ENCODE results near the gene TOE1.
"Not testable (repeated sequence)": the region's sequence is repeated elsewhere in the genome, so short reads cannot be mapped to it uniquely, and the experiment has no call there.

Gene TOE1

GRCh38 chr1:45339789-45340558 lies at the start of gene TOE1, which contains the start of gene MUTYH:
Gene TOE1 (plus strand): TSS chr1:45340170. CDS start chr1:45340253, 83 bp downstream.
Gene MUTYH (minus strand): TSS chr1:45340440. CDS start chr1:45334505, 5,935 bp downstream.
- Mint-ChIP-seq H3K9me3 (peaks cover 8 to 10% of the 10 kb centered on the region in 2 donors), H3K4me3 (peak within 1 kb of the TSS; percentile 97), H3K27me3 (no peaks in the 10 kb centered on the region), H3K4me1 (peaks cover 53% of the 10 kb centered on the region), H3K27ac (peak within 1 kb of the TSS; percentile 99 to 100)
- DNase-seq (peak; percentile 94 to 97), ATAC-seq (peak; percentile 91)

GRCh38 chr1:45291002-45291401 lies 49.0 kb upstream of the TOE1 start:
- not testable (repeated sequence) for H3K27me3 Mint-ChIP-seq, ATAC-seq, H3K4me3 Mint-ChIP-seq, H3K9me3 Mint-ChIP-seq, H3K27ac Mint-ChIP-seq, DNase-seq, H3K4me1 Mint-ChIP-seq

- no peak for DNase-seq
- H3K9me3 Mint-ChIP-seq: no peaks in the 10 kb centered on the region
- no peak overlapping the region for H3K4me3 Mint-ChIP-seq
- H3K27ac Mint-ChIP-seq: no peak overlapping the region
- ATAC-seq: no peak
- H3K27me3 Mint-ChIP-seq: no peaks in the 10 kb centered on the region
- H3K4me1 Mint-ChIP-seq: no peaks in the 10 kb centered on the region
Observed at GRCh38 chr1:45291716-45292115, 48.3 kb upstream of the TOE1 start.

GRCh38 chr1:45297666-45298356 lies 42.2 kb upstream of the TOE1 start:
- no peak overlapping the region for H3K4me3 Mint-ChIP-seq
- ATAC-seq: no peak
- no peak overlapping the region for H3K27ac Mint-ChIP-seq
- no peaks in the 10 kb centered on the region for H3K27me3 Mint-ChIP-seq
- no peak for DNase-seq
- no peaks in the 10 kb centered on the region for H3K9me3 Mint-ChIP-seq
- H3K4me1 Mint-ChIP-seq: peaks cover 6% of the 10 kb centered on the region

- Mint-ChIP-seq H3K4me3 (no peak overlapping the region), H3K4me1 (peaks cover 10% of the 10 kb centered on the region), H3K27me3 (no peaks in the 10 kb centered on the region), H3K27ac (no peak overlapping the region), H3K9me3 (no peaks in the 10 kb centered on the region)
- no peak for DNase-seq
- no peak for ATAC-seq
Observed at GRCh38 chr1:45299296-45299695, 40.7 kb upstream of the TOE1 start.

- peaks cover 19% of the 10 kb centered on the region for H3K4me1 Mint-ChIP-seq
- no peaks in the 10 kb centered on the region for H3K27me3 Mint-ChIP-seq
- peak; percentile 33 to 50 for DNase-seq
- ATAC-seq: peak; percentile 38
- no peak overlapping the region for H3K4me3 Mint-ChIP-seq
- no peaks in the 10 kb centered on the region for H3K9me3 Mint-ChIP-seq
- H3K27ac Mint-ChIP-seq: no peak overlapping the region
Observed at GRCh38 chr1:45299981-45300668, 39.8 kb upstream of the TOE1 start.

GRCh38 chr1:45300669-45300997 lies 39.3 kb upstream of the TOE1 start:
- no peaks in the 10 kb centered on the region for H3K27me3 Mint-ChIP-seq
- no peak overlapping the region for H3K4me3 Mint-ChIP-seq

GRCh38 chr1:45302505-45303150 lies 37.3 kb upstream of the TOE1 start:
- no peaks in the 10 kb centered on the region for H3K27me3 Mint-ChIP-seq
- ATAC-seq: no peak
- H3K4me1 Mint-ChIP-seq: peaks cover 39% of the 10 kb centered on the region
- no peak for DNase-seq
- peak overlapping the region; percentile 59 to 68 for H3K4me3 Mint-ChIP-seq
- no peaks in the 10 kb centered on the region for H3K9me3 Mint-ChIP-seq
- H3K27ac Mint-ChIP-seq: no peak overlapping the region

More at GRCh38 chr1:45300669-45300997, 39.3 kb upstream of the TOE1 start:
- no peak overlapping the region for H3K27ac Mint-ChIP-seq
- peaks cover 24% of the 10 kb centered on the region for H3K4me1 Mint-ChIP-seq
- DNase-seq (no peak), ATAC-seq (no peak)
- H3K9me3 Mint-ChIP-seq: no peaks in the 10 kb centered on the region

- H3K9me3 Mint-ChIP-seq: no peaks in the 10 kb centered on the region
- ATAC-seq: peak; percentile 86
- H3K4me3 Mint-ChIP-seq: peak overlapping the region; percentile 83 to 97
- peak; percentile 96 for DNase-seq
- no peaks in the 10 kb centered on the region for H3K27me3 Mint-ChIP-seq
- H3K27ac Mint-ChIP-seq: peak overlapping the region; percentile 98 to 99
- peaks cover 39% of the 10 kb centered on the region for H3K4me1 Mint-ChIP-seq
Observed at GRCh38 chr1:45303520-45304310, 36.3 kb upstream of the TOE1 start.

- Mint-ChIP-seq H3K4me1 (peaks cover 39% of the 10 kb centered on the region), H3K27ac (peak overlapping the region; percentile 98 to 99), H3K27me3 (no peaks in the 10 kb centered on the region), H3K4me3 (peak overlapping the region; percentile 83 to 97), H3K9me3 (no peaks in the 10 kb centered on the region)
- peak in 1 of 2 donors; percentile 27 for DNase-seq
- ATAC-seq: no peak
Observed at GRCh38 chr1:45304311-45305081, 35.5 kb upstream of the TOE1 start.

GRCh38 chr1:45305231-45305630 lies 34.7 kb upstream of the TOE1 start:
- Mint-ChIP-seq H3K27me3 (no peaks in the 10 kb centered on the region), H3K4me3 (peak overlapping the region; percentile 83 to 97), H3K9me3 (no peaks in the 10 kb centered on the region), H3K4me1 (peaks cover 38% of the 10 kb centered on the region), H3K27ac (peak overlapping the region in 1 of 2 donors; percentile 60)
- DNase-seq: no peak
- no peak for ATAC-seq

GRCh38 chr1:45306319-45306718 lies 33.7 kb upstream of the TOE1 start:
- H3K27ac Mint-ChIP-seq: peak overlapping the region; percentile 92 to 94
- DNase-seq (peak; percentile 47 to 75), ATAC-seq (peak; percentile 57)
- H3K4me1 Mint-ChIP-seq: peaks cover 33% of the 10 kb centered on the region
- no peaks in the 10 kb centered on the region for H3K27me3 Mint-ChIP-seq
- H3K9me3 Mint-ChIP-seq: no peaks in the 10 kb centered on the region
- H3K4me3 Mint-ChIP-seq: peak overlapping the region; percentile 83 to 97

GRCh38 chr1:45306905-45307304 lies 33.1 kb upstream of the TOE1 start:
- Mint-ChIP-seq H3K4me3 (peak overlapping the region in 1 of 2 donors; percentile 97), H3K27ac (peak overlapping the region; percentile 92 to 97), H3K9me3 (no peaks in the 10 kb centered on the region), H3K27me3 (no peaks in the 10 kb centered on the region), H3K4me1 (peaks cover 33% of the 10 kb centered on the region)
- ATAC-seq: no peak
- DNase-seq: no peak

GRCh38 chr1:45314266-45314665 lies 25.7 kb upstream of the TOE1 start:
- H3K27ac Mint-ChIP-seq: no peak overlapping the region
- no peak for ATAC-seq

More at GRCh38 chr1:45314266-45314665, 25.7 kb upstream of the TOE1 start:
- DNase-seq: no peak
- Mint-ChIP-seq H3K9me3 (no peaks in the 10 kb centered on the region), H3K4me1 (no peaks in the 10 kb centered on the region), H3K4me3 (no peak overlapping the region), H3K27me3 (no peaks in the 10 kb centered on the region)
